KMS-11 (cell line): ENCODE results near the gene TK2.

Experiments
- H2AFZ ChIP-seq: fragments of 200-600 bp; sonication (generic); 2 replicates; pipeline ENCODE4 v1.6.1; 2016; ENCODE audit warnings: antibody characterized with exemption, mixed run types, low read depth
- H3K27ac ChIP-seq: fragments of 200-600 bp; sonication (generic); 2 replicates; pipeline ENCODE4 v1.6.1; 2016; ENCODE audit warnings: mild to moderate bottlenecking, mixed run types
- H3K27me3 ChIP-seq: fragments of 200-600 bp; sonication (generic); 2 replicates; pipeline ENCODE4 v1.6.1; 2017; ENCODE audit warnings: mild to moderate bottlenecking, low read depth, mixed run types, moderate library complexity; ENCODE audit not compliant: insufficient read depth
- H3K36me3 ChIP-seq: fragments of 200-600 bp; sonication (generic); 2 replicates; pipeline ENCODE4 v1.6.1; 2017; ENCODE audit warnings: mild to moderate bottlenecking, mixed run types; ENCODE audit not compliant: insufficient read depth
- H3K4me1 ChIP-seq: fragments of 200-600 bp; sonication (generic); 2 replicates; pipeline ENCODE4 v1.6.1; 2016; ENCODE audit warnings: mild to moderate bottlenecking, low read depth, mixed run types; ENCODE audit not compliant: poor library complexity, severe bottlenecking
- H3K4me2 ChIP-seq: fragments of 200-600 bp; sonication (generic); 2 replicates; pipeline ENCODE4 v1.7.0; 2016; ENCODE audit warnings: mild to moderate bottlenecking, mixed run types
- H3K4me3 ChIP-seq: fragments of 200-600 bp; sonication (generic); IDR thresholded peaks from 2 replicates; pipeline ENCODE4 v1.6.1; 2017; ENCODE audit warnings: low read depth, low read length, mixed read lengths; ENCODE audit not compliant: insufficient read depth
- H3K79me2 ChIP-seq: fragments of 200-600 bp; sonication (generic); 2 replicates; pipeline ENCODE4 v1.6.1; 2016; ENCODE audit warnings: low read depth, mixed run types; ENCODE audit not compliant: insufficient read depth
- H3K9ac ChIP-seq: fragments of 200-600 bp; sonication (generic); 2 replicates; pipeline ENCODE4 v1.6.1; 2016; ENCODE audit warnings: mild to moderate bottlenecking, mixed run types
- H4K20me1 ChIP-seq: fragments of 200-600 bp; sonication (generic); 2 replicates; pipeline ENCODE4 v1.6.1; 2016; ENCODE audit warnings: mild to moderate bottlenecking, mixed run types; ENCODE audit not compliant: insufficient read depth
- TF ChIP-seq, protein P1 (sequence below): fragments of 200-600 bp; sonication (generic); conservative IDR thresholded peaks from 2 replicates; pipeline ENCODE4 v1.6.1; 2017; ENCODE audit warnings: low read depth, mild to moderate bottlenecking, antibody characterized with exemption, low read length, moderate library complexity, mixed read lengths

The TK2 gene

DNA sequence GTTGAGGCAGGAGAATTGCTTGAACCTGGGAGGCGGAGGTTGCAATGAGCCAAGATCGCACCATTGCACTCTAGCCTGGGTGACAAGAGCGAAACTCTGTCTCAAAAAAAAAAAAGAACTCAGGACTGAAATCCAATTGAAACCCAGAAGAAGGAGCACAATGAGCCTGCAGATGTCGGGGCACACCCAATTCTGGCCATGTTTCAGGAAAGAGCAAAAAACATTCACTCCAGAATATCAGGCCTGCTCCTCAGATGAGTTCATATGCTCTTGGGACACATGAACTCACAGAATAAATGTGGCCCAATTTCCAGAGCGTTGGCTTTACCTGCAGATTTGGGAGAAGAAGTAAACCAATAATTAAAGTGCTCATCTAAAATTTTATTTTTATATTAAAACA lies 26.4 kb upstream of the TK2 start:
- Histone ChIP-seq H3K36me3 (no peaks in the 10 kb centered on the region), H3K27ac (no peak overlapping the region), H3K4me3 (no peak overlapping the region), H3K27me3 (no peaks in the 10 kb centered on the region), H3K4me1 (no peaks in the 10 kb centered on the region), H4K20me1 (no peaks in the 10 kb centered on the region), H2AFZ (no peak overlapping the region), H3K9ac (no peak overlapping the region), H3K4me2 (no peak overlapping the region), H3K79me2 (no peaks in the 10 kb centered on the region)
- TF ChIP-seq, protein P1, sequence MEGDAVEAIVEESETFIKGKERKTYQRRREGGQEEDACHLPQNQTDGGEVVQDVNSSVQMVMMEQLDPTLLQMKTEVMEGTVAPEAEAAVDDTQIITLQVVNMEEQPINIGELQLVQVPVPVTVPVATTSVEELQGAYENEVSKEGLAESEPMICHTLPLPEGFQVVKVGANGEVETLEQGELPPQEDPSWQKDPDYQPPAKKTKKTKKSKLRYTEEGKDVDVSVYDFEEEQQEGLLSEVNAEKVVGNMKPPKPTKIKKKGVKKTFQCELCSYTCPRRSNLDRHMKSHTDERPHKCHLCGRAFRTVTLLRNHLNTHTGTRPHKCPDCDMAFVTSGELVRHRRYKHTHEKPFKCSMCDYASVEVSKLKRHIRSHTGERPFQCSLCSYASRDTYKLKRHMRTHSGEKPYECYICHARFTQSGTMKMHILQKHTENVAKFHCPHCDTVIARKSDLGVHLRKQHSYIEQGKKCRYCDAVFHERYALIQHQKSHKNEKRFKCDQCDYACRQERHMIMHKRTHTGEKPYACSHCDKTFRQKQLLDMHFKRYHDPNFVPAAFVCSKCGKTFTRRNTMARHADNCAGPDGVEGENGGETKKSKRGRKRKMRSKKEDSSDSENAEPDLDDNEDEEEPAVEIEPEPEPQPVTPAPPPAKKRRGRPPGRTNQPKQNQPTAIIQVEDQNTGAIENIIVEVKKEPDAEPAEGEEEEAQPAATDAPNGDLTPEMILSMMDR = no peak

GRCh38 chr16:66575060-66575459 lies 25.1 kb upstream of the TK2 start:
- H3K79me2 ChIP-seq = no peaks in the 10 kb centered on the region
- H3K36me3 ChIP-seq = no peaks in the 10 kb centered on the region
- no peaks in the 10 kb centered on the region for H4K20me1 ChIP-seq
- H3K27ac ChIP-seq = no peak overlapping the region
- no peaks in the 10 kb centered on the region for H3K4me1 ChIP-seq
- H3K27me3 ChIP-seq = no peaks in the 10 kb centered on the region
- no peak overlapping the region for H3K4me3 ChIP-seq
- no peak overlapping the region for H3K4me2 ChIP-seq
- H3K9ac ChIP-seq = no peak overlapping the region
- no peak overlapping the region for H2AFZ ChIP-seq
- TF ChIP-seq, protein P1 = no peak

GRCh38 chr16:66574531-66574930 lies 24.6 kb upstream of the TK2 start:
- H3K36me3 ChIP-seq = no peaks in the 10 kb centered on the region
- no peaks in the 10 kb centered on the region for H3K27me3 ChIP-seq
- TF ChIP-seq, protein P1 = no peak
- no peak overlapping the region for H3K27ac ChIP-seq
- H3K79me2 ChIP-seq = no peaks in the 10 kb centered on the region
- H3K4me3 ChIP-seq = no peak overlapping the region
- H2AFZ ChIP-seq = no peak overlapping the region
- H3K9ac ChIP-seq = no peak overlapping the region
- H3K4me2 ChIP-seq = no peak overlapping the region
- no peaks in the 10 kb centered on the region for H4K20me1 ChIP-seq
- no peaks in the 10 kb centered on the region for H3K4me1 ChIP-seq

- no peak overlapping the region for H3K4me3 ChIP-seq
- H3K27me3 ChIP-seq = no peaks in the 10 kb centered on the region
- no peak overlapping the region for H3K9ac ChIP-seq
- no peaks in the 10 kb centered on the region for H4K20me1 ChIP-seq
- H2AFZ ChIP-seq = no peak overlapping the region
- no peaks in the 10 kb centered on the region for H3K4me1 ChIP-seq
- H3K4me2 ChIP-seq = no peak overlapping the region
- no peak overlapping the region for H3K27ac ChIP-seq
- no peaks in the 10 kb centered on the region for H3K36me3 ChIP-seq
- H3K79me2 ChIP-seq = no peaks in the 10 kb centered on the region
- TF ChIP-seq, protein P1 = no peak
These were observed 24.2 kb upstream of the TK2 start for GRCh38 chr16:66574081-66574480.

DNA sequence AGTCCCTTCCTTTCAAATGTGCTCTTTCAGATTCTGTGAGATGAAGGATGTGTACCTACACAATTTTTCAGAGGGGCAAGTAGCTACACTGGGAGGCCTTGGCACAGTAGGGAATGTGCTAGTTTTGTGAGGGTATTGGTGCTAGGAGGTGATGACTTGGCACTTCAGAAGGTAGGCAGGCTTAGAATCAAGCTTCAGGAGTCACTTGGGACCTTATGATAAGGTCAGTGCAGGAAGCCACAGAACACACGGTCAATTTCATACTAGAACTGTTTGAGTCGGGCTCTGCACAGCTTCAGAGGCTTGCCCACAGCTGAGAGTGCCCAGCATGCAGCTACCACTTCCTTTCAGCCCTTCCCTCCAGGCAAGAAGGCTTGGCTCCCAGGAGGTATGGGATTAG lies 22.4 kb upstream of the TK2 start:
- Histone ChIP-seq H3K36me3 (no peaks in the 10 kb centered on the region), H3K9ac (no peak overlapping the region), H3K4me1 (no peaks in the 10 kb centered on the region), H2AFZ (no peak overlapping the region), H3K4me3 (no peak overlapping the region), H3K4me2 (no peak overlapping the region), H3K79me2 (no peaks in the 10 kb centered on the region), H4K20me1 (no peaks in the 10 kb centered on the region), H3K27ac (no peak overlapping the region), H3K27me3 (no peaks in the 10 kb centered on the region)
- TF ChIP-seq, protein P1 = no peak
